HG02623 (cell line): Measurements from ENCODE around the gene NME7.
"Not testable (repeated sequence)": the region's sequence is repeated elsewhere in the genome, so short reads cannot be mapped to it uniquely, and the experiment has no call there.

Source experiments
- ATAC-seq: cut with Tn5 transposase; IDR thresholded peaks from one replicate; pipeline ENCODE4 v1.9.1; 2021; ENCODE audit warnings: moderate library complexity; ENCODE audit not compliant: unreplicated experiment

Gene NME7, protein sequence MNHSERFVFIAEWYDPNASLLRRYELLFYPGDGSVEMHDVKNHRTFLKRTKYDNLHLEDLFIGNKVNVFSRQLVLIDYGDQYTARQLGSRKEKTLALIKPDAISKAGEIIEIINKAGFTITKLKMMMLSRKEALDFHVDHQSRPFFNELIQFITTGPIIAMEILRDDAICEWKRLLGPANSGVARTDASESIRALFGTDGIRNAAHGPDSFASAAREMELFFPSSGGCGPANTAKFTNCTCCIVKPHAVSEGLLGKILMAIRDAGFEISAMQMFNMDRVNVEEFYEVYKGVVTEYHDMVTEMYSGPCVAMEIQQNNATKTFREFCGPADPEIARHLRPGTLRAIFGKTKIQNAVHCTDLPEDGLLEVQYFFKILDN

DNA sequence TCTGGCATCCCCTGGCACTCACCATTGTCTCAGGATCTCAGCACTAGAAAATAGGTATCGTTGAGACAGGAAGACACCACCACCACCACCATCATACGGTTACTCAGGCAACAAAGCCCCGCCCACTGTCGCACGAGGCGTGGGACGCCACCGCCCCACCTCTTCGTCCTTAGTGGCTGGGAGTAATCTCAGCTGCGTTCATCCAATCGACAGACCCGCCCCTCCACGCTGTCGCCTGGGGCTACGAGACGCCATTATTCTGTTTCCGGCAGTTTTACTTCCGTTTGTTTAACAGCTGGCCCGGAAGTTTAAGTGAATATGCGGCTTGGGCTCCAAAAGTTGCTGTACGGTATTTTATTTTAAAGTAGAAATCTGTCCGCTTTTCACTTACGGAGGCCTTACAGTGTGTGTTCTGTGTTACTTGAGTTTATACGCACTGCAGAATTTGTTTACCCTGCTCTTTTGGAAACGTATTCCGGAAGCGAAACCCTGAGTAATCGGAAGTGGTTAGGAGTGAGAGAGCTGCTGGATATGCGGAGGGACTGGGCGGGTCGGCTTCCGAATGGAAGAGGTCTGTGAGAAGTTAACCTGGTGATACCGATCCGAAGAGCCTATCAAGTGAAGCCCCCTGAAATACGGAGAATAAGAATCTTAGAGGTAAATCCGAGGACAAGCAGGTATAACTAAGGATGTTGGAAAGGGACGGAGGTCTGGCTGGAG is at the start of gene NME7, which contains the start of gene BLZF1:
NME7 (minus strand) TSS at position 112 of the 720 bp plus-strand sequence; CDS start at position 25, 87 bp downstream.
BLZF1 (plus strand) TSS at position 510 of the 720 bp plus-strand sequence. CDS start 1,328 bp downstream, outside the sequence.
- peak; percentile 96 for ATAC-seq

DNA sequence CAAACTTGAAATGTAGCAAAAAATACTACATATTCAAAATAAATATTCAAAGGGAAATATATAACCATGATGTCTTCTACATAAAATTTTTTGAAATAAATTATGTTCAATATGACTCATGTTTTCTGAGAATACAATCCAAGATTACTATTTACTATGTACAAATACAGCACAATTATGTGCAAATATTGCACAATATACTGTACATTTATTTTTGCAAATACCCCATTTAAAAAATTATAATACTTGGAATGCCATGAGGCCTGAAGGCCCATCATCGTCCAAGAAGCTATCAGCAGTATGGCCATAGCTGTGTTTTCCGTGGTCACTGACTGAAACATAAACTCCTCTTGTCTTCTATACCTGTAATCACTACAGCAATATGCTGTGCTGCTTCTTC is 47.4 kb upstream of the NME7 start:
- ATAC-seq: no peak

DNA sequence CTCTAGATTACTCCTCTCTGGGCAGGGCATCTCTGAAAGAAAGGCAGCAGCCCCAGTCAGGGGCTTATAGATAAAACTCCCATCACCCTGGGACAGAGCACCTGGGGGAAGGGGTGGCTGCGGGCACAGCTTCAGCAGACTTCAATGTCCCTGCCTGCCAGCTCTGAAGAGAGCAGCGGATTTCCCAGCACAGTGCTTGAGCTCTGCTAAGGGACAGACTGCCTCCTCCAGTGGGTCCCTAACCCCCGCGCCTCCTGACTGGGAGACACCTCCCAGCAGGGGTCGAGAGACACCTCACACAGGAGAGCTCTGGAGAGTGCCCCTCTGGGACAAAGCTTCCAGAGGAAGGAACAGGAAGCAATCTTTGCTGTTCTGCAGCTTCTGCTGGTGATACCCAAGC is 40.7 kb upstream of the NME7 start:
- not testable (repeated sequence) for ATAC-seq

DNA sequence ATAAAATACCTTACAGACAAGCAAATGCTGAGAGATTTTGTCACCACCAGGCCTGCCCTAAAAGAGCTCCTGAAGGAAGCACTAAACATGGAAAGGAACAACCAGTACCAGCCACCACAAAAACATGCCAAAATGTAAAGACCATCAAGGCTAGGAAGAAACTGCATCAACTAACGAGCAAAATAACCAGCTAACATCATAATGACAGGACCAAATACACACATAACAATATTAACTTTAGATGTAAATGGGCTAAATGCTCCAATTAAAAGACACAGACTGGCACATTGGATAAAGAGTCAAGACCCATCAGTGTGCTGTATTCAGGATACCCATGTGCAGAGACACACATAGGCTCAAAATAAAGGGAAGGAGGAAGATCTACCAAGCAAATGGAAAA is 35.0 kb upstream of the NME7 start:
- not testable (repeated sequence) for ATAC-seq

DNA sequence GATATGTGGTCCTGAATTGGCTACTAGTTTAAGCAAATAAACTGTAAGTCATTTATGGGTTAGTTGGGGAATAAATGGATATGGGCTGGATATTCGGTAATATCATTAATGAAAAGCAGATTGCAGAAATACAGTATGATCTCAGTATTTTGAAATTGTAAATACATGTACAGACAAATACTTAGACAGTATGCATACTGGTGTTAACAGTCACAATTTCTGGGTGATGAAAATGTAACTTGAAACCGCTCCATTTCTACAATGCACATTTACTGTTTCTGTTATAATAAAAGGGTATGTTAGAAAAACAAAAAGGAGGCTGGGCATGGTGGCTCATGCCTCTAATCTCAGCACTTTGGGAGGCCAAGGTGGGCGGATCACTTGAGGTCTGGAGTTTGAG is 28.4 kb upstream of the NME7 start:
- ATAC-seq: no peak

DNA sequence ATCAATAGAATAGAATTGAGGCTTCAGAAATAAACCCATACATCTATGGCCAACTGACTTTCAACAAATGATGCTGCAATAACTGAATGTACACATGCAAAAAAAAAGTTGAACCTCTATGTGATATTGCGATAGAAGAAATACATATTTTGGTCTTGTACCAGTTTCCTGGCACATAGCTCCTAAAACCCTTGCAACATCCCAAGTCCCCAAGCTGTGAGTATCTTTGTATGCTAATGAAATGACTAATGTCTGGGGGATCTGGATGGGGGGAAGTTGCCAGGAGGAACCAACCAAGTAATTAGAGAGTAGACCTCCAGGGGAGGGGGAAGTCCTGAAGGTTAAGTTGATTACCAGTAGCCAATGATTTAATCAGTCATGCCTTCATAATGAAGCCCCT is 24.8 kb upstream of the NME7 start:
- no peak for ATAC-seq

DNA sequence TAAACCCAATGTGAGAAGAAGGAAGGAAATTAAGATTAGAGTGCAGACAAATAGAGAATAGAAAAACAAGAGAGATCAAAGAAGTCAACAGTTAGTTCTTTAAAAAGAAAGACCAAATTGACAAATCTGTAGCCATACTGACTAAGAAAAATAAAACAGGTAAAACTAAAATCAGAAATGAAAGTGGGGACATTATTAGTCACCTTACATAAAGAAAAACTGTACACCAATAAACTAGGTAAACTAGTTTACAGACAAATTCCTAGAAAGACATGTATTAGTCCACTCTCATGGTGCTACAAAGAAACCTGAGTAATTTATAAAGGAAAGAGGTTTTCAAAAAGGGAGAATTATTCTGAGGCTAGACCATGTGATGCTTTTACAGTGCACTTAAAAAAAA is 22.7 kb upstream of the NME7 start:
- ATAC-seq: peak; percentile 89

DNA sequence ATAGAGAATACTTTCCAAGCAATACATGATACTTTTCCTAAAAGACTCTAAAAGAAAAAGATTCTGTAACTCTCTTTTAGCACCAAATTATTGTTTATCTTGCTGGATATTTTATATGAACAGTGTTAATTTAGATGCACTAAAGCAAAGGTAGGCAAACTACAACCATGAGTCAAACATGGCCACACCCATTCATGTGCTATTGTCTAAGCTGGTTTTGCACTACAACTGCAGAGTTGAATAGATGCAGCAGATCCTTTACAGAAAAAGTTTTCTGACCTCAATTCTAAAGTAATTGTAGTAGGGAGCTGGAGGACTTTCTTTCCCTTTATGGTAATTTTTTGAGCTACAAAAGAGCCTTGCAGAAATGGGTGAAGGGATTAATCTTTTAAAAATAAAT is 19.8 kb upstream of the NME7 start:
- ATAC-seq: no peak

DNA sequence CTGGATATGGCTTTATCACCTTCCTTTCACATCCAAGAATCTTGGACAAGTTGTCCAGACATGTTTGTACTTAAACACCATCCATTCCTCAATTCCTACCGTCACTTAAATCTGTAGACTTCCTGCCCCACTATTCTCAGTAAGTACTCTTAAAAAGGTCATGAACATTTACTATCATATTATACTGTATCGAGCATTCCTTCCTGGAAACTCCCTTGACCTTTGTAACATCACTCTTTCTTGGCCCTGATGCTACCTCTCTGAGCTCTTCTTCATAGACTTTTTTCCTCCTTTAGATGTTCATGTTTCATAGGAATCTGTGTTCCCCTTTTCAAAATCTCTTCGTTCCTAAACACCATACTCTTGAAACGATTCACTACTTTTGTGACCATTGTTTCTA is 15.9 kb upstream of the NME7 start:
- ATAC-seq: no peak

DNA sequence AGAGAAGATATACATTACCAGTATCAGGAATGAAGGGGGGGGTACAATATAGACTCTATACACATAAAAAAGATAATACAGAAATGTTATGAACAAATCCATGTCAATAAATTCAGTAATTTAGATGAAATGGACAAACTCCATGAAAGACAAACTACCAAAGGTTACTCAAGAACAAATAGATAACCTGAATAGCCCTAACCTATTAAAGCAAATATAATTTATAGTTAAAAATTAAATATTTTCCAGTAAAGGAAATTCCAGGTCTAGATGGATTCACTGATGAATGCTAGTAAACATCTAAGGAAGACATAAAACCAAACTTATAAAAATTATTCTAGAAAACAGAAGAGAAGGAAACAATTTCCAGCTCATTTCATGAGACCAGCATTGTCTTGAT is 13.6 kb upstream of the NME7 start:
- no peak for ATAC-seq

DNA sequence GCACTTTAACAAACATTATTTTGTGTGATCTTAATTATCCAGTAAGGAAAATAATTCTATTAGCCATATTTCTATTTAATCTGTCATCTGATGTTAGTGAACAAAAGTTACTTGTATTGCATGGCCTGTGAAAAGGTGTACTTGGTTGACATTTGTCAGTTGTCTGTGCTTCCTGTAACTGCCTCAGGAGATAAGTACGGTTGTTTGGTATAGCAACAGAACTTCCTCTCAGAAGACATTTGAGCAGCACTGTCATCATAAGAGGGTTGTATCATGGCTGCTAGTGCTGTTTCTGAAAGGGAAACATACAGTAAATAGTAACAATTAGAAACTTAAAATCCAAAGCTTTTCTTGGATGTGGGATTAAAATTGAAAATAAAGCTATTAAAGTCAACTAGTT is 3.8 kb upstream of the NME7 start:
- ATAC-seq: no peak

DNA sequence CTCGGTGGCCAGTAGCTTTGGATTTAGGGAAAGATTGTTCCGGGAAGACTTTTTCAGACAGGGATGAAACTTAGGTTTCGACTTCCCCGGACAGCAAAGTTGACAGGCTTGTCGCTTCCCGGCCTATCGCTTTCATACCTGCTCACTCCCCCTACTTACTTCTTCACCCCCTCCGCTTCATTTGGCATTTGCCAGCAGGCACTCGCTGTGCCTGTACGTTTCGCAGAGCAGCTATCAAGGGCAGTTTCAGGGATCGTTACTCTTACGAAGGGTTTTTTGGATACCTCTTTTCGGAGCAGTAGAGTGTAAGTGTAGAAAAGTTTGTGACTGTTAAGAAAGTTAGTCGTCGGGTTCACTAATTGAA is 791 bp upstream of the NME7 start:
- no peak for ATAC-seq

DNA sequence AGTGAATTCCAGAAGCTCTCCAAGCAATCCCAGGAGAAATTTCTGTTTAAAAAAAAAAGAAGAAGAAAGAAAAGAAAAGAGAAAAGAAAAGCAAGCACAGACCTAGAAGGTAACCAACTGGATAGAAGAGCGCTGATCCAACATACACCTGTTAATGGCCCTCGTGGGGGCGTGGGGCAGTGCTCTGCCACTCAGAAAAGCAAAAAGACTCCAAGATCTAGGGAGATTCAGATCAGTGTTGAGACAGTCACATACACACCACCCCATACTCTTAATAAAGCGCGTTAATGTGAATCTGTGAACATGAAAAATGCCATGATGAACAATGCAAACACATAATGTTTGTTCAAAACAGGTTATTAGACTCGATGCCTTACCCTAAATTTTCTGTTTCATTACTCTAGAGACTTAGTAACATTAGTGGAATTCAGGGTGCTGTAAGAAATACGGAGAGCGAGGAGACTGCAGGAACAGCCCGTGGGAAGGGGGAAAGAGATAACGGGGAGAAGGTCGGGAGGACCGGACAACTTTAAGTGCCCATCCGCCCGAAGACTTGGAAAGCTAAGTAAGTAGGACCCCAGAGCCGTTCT is 406 bp downstream of the NME7 start:
- ATAC-seq: no peak

DNA sequence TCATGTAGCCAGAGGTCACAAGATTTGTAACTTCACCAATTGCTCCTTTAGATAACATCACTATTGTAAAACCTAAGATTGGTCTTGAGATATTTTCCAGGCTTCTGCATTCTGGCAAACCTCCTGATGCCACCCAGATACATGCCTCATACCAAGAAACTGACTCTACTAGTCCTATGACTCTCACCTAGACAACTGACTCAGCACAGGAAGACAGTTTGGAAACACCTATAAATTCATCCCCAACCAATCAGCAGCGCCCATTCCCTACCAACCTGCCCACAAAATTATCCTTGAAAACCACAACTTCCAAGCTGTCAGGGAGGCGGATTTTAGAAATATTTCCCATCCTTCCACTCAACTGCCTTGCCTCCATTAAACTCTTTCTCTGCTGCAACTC is 2.6 kb downstream of the NME7 start:
- ATAC-seq: no peak

DNA sequence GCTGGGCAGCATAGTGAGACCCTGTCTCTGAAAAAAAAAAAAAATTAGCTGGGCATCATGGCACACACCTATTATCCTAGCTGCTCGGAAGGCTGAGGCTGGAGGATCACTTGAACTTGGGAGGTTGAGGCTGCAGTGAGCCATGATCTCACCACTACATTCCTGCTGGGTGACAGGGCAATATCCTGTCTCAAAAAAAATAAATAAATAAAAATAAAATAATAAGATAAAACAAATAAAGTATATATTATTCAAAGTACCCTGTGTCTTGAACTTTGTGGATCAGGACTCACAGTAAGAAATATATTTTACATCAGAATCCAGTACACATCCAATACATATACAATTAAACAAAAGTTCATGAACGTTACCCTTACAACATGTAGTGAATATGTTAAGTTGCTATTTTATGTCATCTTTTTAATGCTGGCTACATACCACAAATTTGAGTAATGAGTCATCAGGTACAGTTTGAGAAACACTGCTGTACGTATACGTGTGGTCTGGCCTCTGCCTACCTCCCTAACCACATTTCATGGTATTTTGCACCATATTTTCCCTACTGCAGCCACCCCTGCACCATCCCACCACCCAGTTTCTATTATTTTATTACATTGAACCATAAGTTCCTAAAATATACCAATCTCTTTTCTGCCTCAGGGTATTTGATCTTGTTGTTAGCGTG is 4.4 kb downstream of the NME7 start:
- ATAC-seq: no peak

DNA sequence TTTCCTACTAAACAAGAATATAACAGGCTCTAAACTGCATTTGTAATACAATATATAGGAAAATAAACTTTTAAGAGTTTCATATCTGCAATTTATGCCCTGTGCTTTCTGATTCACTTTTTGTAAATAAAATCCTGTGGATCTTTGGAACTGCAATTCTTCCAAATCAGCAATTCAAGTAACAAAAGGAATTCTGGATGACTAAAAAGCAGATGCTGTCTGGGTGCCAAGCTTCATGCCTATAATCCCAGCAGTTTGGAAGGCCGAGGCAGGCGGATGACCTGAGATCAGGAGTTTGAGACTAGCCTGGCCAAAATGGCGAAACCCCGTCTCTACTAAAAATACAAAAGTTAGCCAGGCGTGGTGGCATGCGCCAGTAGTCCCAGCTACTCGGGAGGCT is 6.3 kb downstream of the NME7 start:
- ATAC-seq: no peak

DNA sequence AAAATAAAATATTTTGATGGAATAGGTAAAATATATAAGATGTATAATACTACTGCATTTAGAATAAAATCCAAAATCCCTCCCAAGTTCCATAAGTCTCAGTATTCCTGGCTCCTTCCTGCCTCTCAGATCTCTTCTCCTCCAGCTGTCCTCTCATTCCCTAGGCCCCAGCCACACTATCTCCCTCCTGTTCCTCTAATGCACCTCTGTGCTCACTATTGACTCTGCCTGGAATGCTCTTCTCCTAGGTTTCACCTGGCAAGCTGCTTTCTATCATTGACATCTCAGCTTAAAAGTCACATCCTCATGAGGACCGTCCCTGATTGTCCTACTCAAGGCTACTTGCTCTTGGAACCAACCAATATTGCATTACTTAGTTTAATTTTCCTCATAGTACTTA is 7.2 kb downstream of the NME7 start:
- no peak for ATAC-seq

DNA sequence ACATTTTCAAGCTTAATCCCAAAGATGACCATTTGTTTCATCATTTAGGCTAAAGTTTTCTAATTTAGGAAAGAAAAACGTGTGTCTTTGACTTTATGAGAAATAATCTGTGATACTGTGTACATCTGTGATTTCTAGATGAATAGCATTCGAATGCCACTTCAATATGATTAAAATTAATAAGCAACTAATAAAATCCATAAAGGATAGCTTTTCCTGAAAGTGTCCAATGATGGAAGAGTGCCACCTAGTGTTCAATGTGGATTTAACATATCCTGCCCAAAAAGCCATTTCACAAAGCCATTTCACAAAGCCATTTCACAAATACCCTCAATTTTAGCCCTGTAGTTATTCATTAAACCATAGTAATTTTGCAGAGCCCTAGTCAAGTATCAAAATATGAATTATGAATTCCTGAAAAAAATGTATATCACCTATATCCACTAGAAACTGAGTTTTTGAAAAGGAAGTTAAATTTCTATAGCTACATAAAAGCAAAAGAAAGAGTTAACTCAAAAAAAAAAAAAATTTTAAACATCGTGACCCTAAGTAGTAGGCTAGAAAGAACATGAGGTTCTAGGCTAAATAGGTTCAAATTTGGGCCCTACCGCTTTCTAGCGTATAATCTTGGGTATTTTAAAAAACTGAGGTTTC is 19.1 kb downstream of the NME7 start:
- no peak for ATAC-seq

DNA sequence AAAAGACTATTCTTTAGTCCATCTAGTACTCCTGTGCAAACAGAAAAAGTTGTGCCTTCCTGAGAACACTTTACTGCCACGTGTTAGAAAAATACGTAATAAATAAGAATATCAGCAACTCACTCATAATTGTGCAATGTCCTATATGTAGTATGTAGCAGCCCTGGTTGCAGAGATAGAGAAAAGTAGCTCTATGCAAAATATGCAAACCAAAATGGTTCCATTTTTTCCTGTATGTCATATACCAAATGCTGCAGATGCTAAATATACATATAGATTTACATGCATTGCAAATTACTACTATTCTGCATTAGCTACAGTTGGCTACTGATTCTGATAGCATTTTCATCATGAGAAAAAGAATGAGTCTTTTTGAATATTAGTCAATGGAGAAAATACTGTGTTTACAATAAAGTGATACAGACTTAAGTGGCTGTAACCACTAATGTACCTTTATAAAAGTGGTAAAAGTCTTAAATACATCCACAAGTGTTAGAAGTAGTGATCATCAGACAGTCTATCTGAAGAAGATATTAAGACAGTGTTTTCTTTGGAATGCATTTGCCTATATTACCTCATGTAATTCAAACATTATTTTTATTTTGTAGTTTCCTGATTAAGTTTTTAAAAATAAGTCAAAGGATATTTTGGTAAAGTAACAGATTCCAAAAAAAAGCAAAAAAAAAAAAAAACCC is 19.8 kb downstream of the NME7 start:
- ATAC-seq: no peak

DNA sequence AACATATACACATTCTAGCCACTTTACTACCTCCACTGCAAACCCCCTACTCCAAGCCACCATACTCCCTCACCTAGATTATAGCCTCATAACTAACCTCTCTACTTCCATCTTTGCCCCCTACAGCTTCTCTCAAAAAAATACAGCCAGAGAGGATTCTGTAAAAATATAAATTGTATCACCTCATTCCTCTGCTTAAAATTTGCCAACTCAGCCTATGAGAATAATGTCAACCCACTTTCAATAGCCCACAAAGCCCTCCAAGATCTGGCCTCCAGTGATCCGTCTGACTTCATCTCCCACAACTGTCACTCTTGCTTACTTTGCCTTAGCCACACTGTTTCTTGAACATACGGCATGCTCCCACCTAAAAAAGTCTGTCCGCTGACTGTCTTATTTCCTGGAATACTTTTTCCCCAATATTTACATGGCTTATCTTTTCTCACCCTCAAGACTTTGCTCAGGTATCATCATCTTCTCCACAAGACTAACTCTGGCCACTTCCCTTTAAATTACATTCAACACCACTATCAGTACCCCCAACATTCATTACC is 21.5 kb downstream of the NME7 start:
- ATAC-seq: no peak
